ENCODE data around the gene CAMTA1. TPM values are rescaled to one million over a fixed set of nuclear protein-coding genes. Genes with fewer than 3 reads are reported as not detected.

CAMTA1 gene
- total RNA-seq, 6 donors from 2014 or later: 38.8 to 74.0 (median 46.1) TPM

GRCh38 chr1:7589080-7589735 lies 804.0 kb downstream of the CAMTA1 start:
- 88 to 94% methylated on average over 12 to 14 of the region's 14 CpGs for WGBS, 2 donors
- no peak overlapping the region for H3K27ac ChIP-seq
- H3K4me3 ChIP-seq: no peak overlapping the region
- H3K4me1 ChIP-seq: peaks cover 0 to 3% (median 0%) of the 10 kb centered on the region in 4 donors
- no peak for DNase-seq
- TF ChIP-seq CTCF (IDR thresholded peaks at IDR 0.05) (no peak), POLR2AphosphoS5 (IDR thresholded peaks at IDR 0.05) (no peak), POLR2A (IDR thresholded peaks at IDR 0.05) (no peak), EP300 (IDR thresholded peaks at IDR 0.05) (no peak)
- no peaks in the 10 kb centered on the region for H3K9me3 ChIP-seq
- no peaks in the 10 kb centered on the region for H3K36me3 ChIP-seq
- ATAC-seq (ENCODE audit: low FRiP score in 2 of 2): no peak
- H3K27me3 ChIP-seq: no peaks in the 10 kb centered on the region

GRCh38 chr1:7589774-7590425 lies 804.6 kb downstream of the CAMTA1 start:
- no peaks in the 10 kb centered on the region for H3K4me1 ChIP-seq
- H3K4me3 ChIP-seq: no peak overlapping the region
- H3K27ac ChIP-seq: no peak overlapping the region
- no peaks in the 10 kb centered on the region for H3K36me3 ChIP-seq
- no peaks in the 10 kb centered on the region for H3K9me3 ChIP-seq
- ATAC-seq (ENCODE audit: low FRiP score in 2 of 2): no peak
- no peak for TF ChIP-seq POLR2AphosphoS5 (IDR thresholded peaks at IDR 0.05)
- TF ChIP-seq POLR2A (IDR thresholded peaks at IDR 0.05): no peak
- TF ChIP-seq EP300 (IDR thresholded peaks at IDR 0.05): no peak
- no peak for TF ChIP-seq CTCF (IDR thresholded peaks at IDR 0.05)
- 81 to 86% methylated on average over 10 of the region's 10 CpGs for WGBS, 2 donors
- H3K27me3 ChIP-seq: no peaks in the 10 kb centered on the region
- DNase-seq: no peak

GRCh38 chr1:7590426-7590790 lies 805.2 kb downstream of the CAMTA1 start:
- ATAC-seq (ENCODE audit: low FRiP score in 2 of 2): no peak

GRCh38 chr1:7591565-7591964 lies 806.3 kb downstream of the CAMTA1 start:
- DNase-seq: no peak
- no peak for ATAC-seq (ENCODE audit: low FRiP score in 2 of 2)
- TF ChIP-seq EP300 (IDR thresholded peaks at IDR 0.05) (no peak), POLR2AphosphoS5 (IDR thresholded peaks at IDR 0.05) (no peak), POLR2A (IDR thresholded peaks at IDR 0.05) (no peak), CTCF (IDR thresholded peaks at IDR 0.05) (no peak)
- H3K4me3 ChIP-seq: no peak overlapping the region
- H3K36me3 ChIP-seq: no peaks in the 10 kb centered on the region
- no peak overlapping the region for H3K27ac ChIP-seq
- no peaks in the 10 kb centered on the region for H3K4me1 ChIP-seq
- 83 to 91% methylated on average over 10 of the region's 10 CpGs for WGBS, 2 donors
- H3K27me3 ChIP-seq: no peaks in the 10 kb centered on the region
- no peaks in the 10 kb centered on the region for H3K9me3 ChIP-seq

More at GRCh38 chr1:7590426-7590790, 805.2 kb downstream of the CAMTA1 start:
- Histone ChIP-seq H3K27ac (no peak overlapping the region), H3K9me3 (no peaks in the 10 kb centered on the region), H3K4me3 (no peak overlapping the region), H3K27me3 (no peaks in the 10 kb centered on the region), H3K4me1 (no peaks in the 10 kb centered on the region), H3K36me3 (no peaks in the 10 kb centered on the region)
- no peak for DNase-seq
- TF ChIP-seq EP300 (IDR thresholded peaks at IDR 0.05) (no peak), POLR2A (IDR thresholded peaks at IDR 0.05) (no peak), POLR2AphosphoS5 (IDR thresholded peaks at IDR 0.05) (no peak), CTCF (IDR thresholded peaks at IDR 0.05) (no peak)
- 77 to 91% methylated on average over 1 to 4 of the region's 4 CpGs for WGBS, 2 donors

All from upper lobe of left lung (tissue), 6 donors.